ENCODE results near the gene TPO.

TPO gene

DNA sequence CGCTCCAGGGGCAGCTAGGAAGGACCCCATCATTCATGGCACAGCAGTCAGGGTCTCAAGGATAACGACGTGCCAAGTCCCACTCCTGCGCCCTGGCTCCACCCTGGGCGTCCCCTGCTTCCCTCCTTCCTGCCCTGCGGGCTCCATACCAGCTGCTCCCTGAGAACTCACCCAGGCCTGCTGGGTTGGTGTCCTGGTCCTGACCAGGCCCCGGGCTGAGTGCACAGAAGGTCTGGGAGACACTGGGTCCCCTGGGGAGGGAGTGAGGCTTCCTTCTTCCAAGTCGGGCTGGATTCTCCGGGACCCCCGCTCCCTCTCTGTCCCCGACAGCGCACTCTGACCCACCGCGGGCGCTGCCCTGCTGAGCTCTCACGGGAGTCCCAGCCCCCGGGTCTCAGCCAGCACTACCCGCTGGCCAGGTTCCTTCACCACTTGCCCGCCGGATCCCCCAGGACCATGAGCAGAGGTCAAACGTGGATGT lies 170.8 kb downstream of the TPO start:
- no peak for DNase-seq (ENCODE audit: low read depth in 2 of 2)

DNA sequence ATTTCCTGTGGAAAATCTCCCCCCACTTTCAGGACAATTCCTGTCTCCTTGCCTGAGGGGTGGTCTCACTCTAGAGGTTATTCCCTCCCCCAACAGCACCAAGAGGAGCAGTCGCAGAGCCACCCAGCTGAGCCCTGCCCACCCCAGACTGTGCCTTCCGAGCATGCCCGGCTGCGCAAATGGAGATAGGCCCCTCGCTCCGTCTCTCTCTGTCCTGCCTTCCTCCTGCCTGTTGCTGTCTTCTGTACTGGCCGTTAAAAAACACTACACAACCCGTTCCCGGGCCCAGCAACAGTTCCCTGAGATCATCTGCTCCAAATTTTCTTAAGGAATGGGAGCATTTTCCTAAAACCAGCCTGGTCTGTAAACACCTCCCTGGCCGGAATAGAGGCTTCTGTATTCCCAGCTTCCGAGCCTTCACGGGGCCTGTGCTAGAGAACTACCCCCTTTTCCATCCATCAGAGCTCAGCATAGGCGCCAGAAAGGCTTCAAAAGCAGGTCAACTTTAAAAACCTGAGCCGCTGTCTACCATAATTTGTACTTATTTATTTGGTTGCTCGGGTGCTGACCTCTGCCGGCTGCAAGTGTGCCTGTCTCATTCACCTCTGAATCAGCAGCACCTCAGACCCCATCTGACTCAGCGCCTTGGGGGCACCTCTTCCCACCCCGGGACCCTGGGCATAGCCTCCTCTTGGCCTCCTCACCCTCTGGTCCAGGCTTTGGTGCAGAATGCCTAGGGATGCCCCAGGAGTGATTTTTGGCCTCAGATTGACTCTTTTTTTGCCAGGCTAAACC lies 171.6 kb downstream of the TPO start:
- no peak for DNase-seq (ENCODE audit: low read depth in 2 of 2)

DNA sequence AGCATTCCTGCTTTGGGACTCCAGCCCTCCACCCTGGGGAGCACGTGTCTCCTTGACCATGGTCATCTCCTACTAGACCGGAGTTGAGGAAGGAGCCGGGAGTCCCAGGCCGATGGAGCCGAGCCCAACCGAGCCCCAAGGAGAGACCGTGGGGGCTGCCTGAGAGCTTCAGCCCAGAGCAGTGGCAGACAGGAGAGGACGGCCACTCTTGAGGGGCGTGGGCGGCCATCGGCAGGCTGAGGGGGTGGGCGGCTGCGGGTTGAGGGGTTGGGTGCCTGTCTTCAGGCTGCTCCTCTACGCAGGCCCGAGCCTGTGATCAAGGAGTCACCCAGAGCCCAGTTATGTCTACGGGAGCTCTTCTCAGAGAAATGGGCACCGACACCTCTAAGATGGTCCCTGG lies 172.4 kb downstream of the TPO start:
- DNase-seq (ENCODE audit: low read depth in 2 of 2): no peak

DNA sequence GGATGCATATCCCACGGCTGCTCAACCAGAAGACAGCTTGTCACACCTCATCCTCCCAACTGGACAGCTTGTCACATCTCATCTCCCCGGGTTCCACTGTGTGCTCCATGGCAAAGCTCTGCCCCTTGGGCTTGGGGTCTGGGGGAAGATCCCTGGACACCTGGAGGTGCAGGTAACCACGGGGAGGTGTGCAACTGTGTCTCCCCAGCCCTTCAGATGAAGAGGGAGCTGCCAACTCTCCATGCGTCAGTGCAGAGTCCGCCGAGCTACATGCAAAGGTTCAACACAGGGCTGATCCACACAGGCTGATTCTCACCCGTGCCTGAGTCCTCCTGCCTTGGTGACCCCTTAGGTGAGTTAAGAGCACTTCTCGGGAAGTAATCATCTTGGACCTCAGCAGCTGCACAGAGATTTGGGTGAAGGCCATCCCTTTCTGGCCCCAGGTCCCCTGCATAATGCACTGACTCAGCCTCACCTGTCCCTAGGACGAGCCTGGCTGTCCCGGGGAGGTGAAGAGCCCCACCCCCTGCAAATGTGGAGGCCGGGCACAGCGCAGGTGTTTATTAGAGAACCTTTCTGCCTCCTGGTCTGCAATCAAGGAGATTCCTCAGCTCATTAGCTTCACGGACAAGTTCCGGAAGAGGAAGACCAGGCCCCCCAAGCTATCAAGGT lies 173.1 kb downstream of the TPO start:
- DNase-seq (ENCODE audit: low read depth in 2 of 2): no peak

DNA sequence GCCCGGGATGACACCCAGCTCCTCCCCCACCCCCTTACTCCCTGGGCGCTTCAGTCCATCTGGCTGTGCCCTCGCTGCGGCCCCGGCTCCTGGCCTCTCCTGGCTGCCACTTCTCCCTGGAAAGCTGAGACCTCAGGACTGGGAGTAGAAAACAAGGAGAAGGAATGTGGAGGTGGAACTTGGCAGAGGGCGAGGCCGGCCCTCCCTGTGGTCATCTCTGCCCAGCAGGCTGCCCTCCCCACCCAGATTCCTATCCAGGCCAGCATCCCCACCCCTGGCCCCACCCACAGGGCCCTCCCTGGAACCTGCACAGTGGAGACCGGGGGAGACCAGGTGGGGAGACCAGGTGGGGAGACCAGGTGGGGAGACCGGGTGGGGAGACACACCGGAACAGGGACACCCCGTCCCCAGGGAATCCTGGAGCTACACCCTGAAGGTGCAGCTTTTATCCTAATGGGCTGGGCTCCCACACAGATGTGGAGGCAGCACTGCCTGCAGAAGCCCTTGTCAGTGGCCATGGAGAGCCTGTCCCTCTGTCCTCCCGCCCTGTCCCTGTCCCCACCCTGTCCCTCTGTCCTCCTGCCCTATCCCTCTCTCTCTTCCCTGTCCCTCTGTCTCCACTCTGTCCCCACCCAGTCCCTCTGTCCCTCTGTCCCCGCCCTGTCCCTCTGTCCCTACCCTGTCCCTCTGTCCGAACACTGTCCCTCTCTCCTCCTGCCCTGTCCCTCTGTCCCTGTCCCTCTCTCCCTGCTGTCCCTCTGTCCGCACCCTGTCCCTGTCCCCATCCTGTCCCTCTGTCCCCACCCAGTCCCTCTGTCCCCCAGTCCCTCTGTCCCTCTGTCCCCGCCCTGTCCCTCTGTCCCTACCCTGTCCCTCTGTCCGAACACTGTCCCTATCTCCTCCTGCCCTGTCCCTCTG lies 173.9 kb downstream of the TPO start:
- DNase-seq (ENCODE audit: low read depth in 2 of 2): no peak

DNA sequence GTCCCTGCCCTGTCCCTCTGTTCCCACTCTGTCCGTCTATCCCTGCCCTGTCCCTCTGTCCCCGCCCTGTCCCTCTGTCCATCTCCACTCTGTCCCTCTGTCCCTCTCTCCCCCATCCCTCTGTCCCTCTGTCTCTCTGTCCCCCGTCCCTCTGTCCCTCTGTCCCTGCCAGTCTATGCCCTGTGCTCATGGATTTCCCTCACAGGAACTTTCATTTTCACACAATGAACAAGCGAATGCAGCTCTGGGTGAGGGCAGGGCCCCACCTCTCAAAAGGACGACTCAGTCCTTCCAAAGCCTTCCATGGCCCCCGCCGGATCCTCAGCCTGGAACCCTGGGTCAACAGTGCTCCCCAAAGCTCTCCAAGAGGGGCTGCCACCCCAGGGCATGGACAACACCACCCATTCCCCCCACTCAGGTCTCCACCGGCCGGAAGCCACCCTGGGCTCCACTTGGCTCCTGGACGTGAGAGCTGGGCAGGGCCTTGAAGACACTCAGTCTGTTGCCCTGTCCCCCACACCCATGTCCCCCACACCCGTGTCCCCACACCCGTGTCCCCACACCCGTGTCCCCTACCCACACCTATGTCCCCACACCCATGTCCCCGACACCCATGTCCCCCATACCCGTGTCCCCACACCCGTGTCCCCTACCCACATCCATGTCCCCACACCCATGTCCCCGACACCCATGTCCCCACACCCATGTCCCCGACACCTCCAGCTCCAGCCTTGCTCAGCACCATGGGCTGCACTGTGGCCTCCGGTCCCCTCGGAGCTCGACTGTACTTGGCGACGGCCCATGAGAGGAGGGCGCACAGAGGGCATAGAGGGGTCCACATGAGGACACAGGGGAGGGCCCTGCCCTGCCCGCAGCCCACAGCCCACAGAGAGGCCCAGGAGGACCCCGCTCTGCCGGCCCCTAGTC lies 175.1 kb downstream of the TPO start:
- DNase-seq (ENCODE audit: low read depth in 2 of 2): no peak

DNA sequence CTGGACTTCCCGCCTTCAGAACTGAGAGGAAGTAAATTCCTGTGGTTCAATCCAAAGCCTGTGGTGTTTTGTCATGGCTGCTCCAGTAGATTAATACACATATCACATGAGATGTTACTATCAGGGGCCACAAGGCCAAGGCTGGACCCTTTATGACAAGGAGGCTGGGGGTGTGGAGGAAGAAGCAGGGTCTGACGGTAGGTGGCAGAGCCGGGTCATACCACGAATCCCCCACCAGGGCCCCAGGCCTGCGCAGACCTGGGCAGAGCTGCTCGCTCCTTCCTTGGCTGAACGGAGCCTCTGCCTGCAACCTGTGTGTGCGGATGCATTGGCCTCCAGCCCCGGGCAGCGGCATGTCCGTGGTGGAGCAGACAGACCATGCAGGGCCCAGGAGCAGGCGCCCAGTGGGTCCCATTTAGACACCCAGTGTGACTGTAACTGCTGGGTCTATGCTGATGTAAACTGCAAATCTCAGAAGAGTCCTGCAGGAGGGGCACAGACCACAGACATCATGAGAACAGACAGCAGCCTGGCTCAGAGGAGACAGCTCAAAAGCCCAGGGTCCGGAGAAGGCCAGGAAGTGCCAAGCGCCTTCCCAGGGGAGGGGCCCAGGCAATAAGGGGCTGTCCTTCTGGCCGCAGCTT lies 175.8 kb downstream of the TPO start:
- no peak for DNase-seq (ENCODE audit: low read depth in 2 of 2)

DNA sequence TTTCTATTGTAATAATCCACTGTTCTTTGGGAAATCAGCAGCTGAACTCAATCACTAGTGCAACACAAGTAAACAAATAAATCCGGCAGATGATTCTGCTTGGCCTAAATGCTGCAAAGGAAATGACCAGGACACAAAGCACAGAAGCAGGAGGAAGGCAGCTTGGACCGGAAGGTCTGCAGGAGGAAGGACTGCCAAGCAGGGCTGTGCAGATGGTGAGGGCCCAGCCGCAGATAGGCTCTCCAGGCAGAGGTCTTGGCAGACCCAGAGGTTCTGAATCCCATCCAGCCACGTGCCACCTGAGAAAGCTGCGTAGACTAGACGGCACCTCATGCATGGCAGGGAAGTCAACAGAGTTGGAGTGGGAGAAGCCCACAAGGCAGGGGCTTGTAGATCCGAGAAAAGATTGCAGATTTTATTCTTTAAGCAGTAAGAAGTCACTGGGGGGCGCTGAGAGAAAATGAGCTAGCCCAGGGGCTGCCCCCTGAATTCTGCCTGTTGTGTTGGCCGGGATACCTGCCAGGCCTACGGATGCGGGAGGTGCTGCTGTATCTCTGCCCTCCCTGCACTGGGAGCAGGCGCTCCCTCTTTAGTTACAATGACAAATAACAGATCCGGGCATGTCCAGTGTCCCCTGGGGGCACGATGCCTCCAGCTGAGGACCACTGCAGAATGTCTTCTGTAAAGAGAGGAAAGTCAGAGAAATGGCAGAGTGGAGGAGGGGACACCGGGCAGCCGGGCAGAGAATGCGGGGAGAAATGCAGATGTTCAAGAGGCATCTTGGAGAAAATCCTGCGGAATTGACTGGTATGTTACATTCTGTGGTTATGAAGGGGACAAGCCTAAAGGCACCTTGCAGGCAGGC lies 177.6 kb downstream of the TPO start:
- DNase-seq (ENCODE audit: low read depth in 2 of 2): no peak

DNA sequence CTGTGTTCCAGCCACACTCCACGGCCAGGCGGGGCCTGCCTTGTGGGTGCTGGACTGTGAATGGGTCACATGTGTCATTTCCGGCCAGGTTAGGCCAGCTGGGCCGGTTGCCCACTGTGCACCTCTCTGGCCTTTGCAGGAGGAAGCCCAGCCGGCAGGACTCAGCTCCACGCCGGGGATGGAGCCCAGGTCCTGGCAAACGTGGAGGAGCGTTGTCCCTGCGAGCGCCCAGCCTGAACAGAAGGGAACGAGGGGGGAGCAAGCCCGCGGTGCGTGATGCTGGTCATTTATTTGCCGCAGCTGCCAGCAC lies 178.2 kb downstream of the TPO start:
- DNase-seq (ENCODE audit: low read depth in 2 of 2): no peak

Data from stimulated activated CD4-positive, alpha-beta T cell treated with anti-CD3 and anti-CD28 coated beads, Interleukin-12 subunit alpha, Interleukin-12 subunit beta, amount 100 ng/mL, for 24 hours (primary cell).